ENCODE results near the gene PDE6A.

Gene PDE6A

GRCh38 chr5:149944666-149945065 lies at the start of gene PDE6A:
TSS of gene PDE6A (minus strand) at chr5:149944793. CDS start at chr5:149944673, 120 bp downstream.
- no peak for DNase-seq

GRCh38 chr5:149993471-149993870 lies 48.9 kb upstream of the PDE6A start:
- DNase-seq: no peak

GRCh38 chr5:149990518-149991376 lies 46.2 kb upstream of the PDE6A start:
- peak; percentile 71 for DNase-seq

- no peak for DNase-seq
Observed at GRCh38 chr5:149988126-149988525, 43.5 kb upstream of the PDE6A start.

GRCh38 chr5:149982505-149982904 lies 37.9 kb upstream of the PDE6A start:
- DNase-seq: no peak

GRCh38 chr5:149981206-149981605 lies 36.6 kb upstream of the PDE6A start:
- no peak for DNase-seq

GRCh38 chr5:149979896-149980295 lies 35.3 kb upstream of the PDE6A start:
- DNase-seq: no peak

- no peak for DNase-seq
Observed at GRCh38 chr5:149975409-149975808, 30.8 kb upstream of the PDE6A start.

- DNase-seq: no peak
Observed at GRCh38 chr5:149969181-149969930, 24.8 kb upstream of the PDE6A start.

GRCh38 chr5:149966946-149967345 lies 22.4 kb upstream of the PDE6A start:
- no peak for DNase-seq

GRCh38 chr5:149963729-149964128 lies 19.1 kb upstream of the PDE6A start:
- no peak for DNase-seq

- DNase-seq: no peak
Observed at GRCh38 chr5:149962601-149963300, 18.2 kb upstream of the PDE6A start.

- peak; percentile 22 for DNase-seq
Observed at GRCh38 chr5:149961957-149962409, 17.4 kb upstream of the PDE6A start.

GRCh38 chr5:149961186-149961685 lies 16.6 kb upstream of the PDE6A start:
- DNase-seq: no peak

- DNase-seq: peak; percentile 98
Observed at GRCh38 chr5:149960272-149961185, 15.9 kb upstream of the PDE6A start, which contains the start of gene SLC26A2. TSS of gene SLC26A2 (plus strand) at chr5:149960758. CDS start at chr5:149977653, 16,895 bp downstream.

GRCh38 chr5:149959406-149960236 lies 15.0 kb upstream of the PDE6A start:
- peak; percentile 86 for DNase-seq

- no peak for DNase-seq
Observed at GRCh38 chr5:149957855-149958254, 13.3 kb upstream of the PDE6A start.

GRCh38 chr5:149956685-149957084 lies 12.1 kb upstream of the PDE6A start:
- no peak for DNase-seq

GRCh38 chr5:149954798-149955197 lies 10.2 kb upstream of the PDE6A start:
- DNase-seq: no peak

- no peak for DNase-seq
Observed at GRCh38 chr5:149953436-149954121, 9.0 kb upstream of the PDE6A start.

Measured in activated CD4-positive, alpha-beta T cell treated with anti-CD3 and anti-CD28 coated beads, Interleukin-2, amount 50 U/mL, for 16 hours (primary cell).